HuH-7.5 (cell line): ENCODE data around the gene NME3.

ENCODE experiments used
- DNase-seq: peaks from one replicate; pipeline ENCODE4 v3.0.0; 2011; ENCODE audit warnings: low spot score

The NME3 gene

GRCh38 chr16:1724491-1724890 lies 46.9 kb downstream of the NME3 start:
- DNase-seq, result no peak

- DNase-seq, result peak; percentile 57
Measured at GRCh38 chr16:1723450-1724147, 47.7 kb downstream of the NME3 start.

- no peak for DNase-seq
Measured at GRCh38 chr16:1721372-1721771, 50.0 kb downstream of the NME3 start.
